Measurements from ENCODE around the gene ADORA1.

GRCh38 chr1:203082571-203083462 is 44.7 kb upstream of the ADORA1 start:
- TF ChIP-seq CTCF (IDR thresholded peaks at IDR 0.05; ENCODE audit: borderline replicate concordance, extremely low read depth, low read length, poor library complexity, severe bottlenecking), result no peak
- TF ChIP-seq EZH2 (IDR thresholded peaks at IDR 0.05; ENCODE audit: borderline replicate concordance, low read depth, low read length, severe bottlenecking), result no peak
